CD4-positive, alpha-beta memory T cell (primary cell): ENCODE data around the gene RANBP3L. TPM values are rescaled to one million over a fixed set of nuclear protein-coding genes. Genes with fewer than 3 reads are reported as not detected.

Source experiments
- CTCF ChIA-PET: fragments of 350-600 bp; sonication (Branson Sonifier 250); formaldehyde crosslinking; loops from one replicate; lab custom pipeline; 2021; ENCODE audit warnings: inconsistent platforms; ENCODE audit not compliant: partially characterized antibody; lab: Charles Lee
- POLR2A ChIA-PET: fragments of 350-600 bp; sonication (Branson Sonifier 250); formaldehyde crosslinking; loops from one replicate; lab custom pipeline; 2021; ENCODE audit not compliant: partially characterized antibody; lab: Charles Lee
- DNase-seq, 5 donors: peaks; one replicate each; pipeline versions ENCODE4 v3.0.0 to v3.0.0-alpha.2; 2020 to 2022; ENCODE audit warnings: mixed read lengths in 1 of 5
- H3K27ac ChIP-seq: one replicate; pipeline ENCODE4 v1.7.0; 2013; ENCODE audit warnings: low read depth, low read length
- H3K27me3 ChIP-seq: 2 replicates; pipeline ENCODE4 v1.7.0; 2013; ENCODE audit warnings: mild to moderate bottlenecking, low read length, moderate library complexity; ENCODE audit not compliant: insufficient read depth
- H3K36me3 ChIP-seq: 2 replicates; pipeline ENCODE4 v1.7.0; 2013; ENCODE audit warnings: mild to moderate bottlenecking, low read length, moderate library complexity; ENCODE audit not compliant: insufficient read depth
- H3K4me1 ChIP-seq: 2 replicates; pipeline ENCODE4 v1.7.0; 2013; ENCODE audit warnings: mild to moderate bottlenecking, low read length, moderate library complexity; ENCODE audit not compliant: insufficient read depth
- H3K4me3 ChIP-seq, 2 donors: one replicate each; pipeline ENCODE4 v1.7.0; 2013; ENCODE audit warnings: low read length in 2 of 2, mild to moderate bottlenecking in 1 of 2
- H3K9me3 ChIP-seq, 2 donors: one replicate each; pipeline ENCODE4 v1.7.0; 2013; ENCODE audit warnings: low read length in 2 of 2, control low read depth in 1 of 2; ENCODE audit not compliant: control insufficient read depth in 1 of 2
- H3K27ac Mint-ChIP-seq, 7 donors: one replicate each; pipeline ENCODE4 v1.8.0; 2020 to 2021; ENCODE audit warnings: mixed read lengths in 7 of 7, mild to moderate bottlenecking in 6 of 7, inconsistent platforms in 3 of 7, moderate library complexity in 3 of 7
- H3K27me3 Mint-ChIP-seq, 2 donors: one replicate each; pipeline ENCODE4 v1.8.0; 2020 to 2021; ENCODE audit warnings: mixed read lengths in 2 of 2
- H3K36me3 Mint-ChIP-seq, 2 donors: one replicate each; pipeline ENCODE4 v1.8.0; 2020 to 2021; ENCODE audit warnings: mixed read lengths in 2 of 2, inconsistent platforms in 1 of 2, mild to moderate bottlenecking in 1 of 2
- H3K4me1 Mint-ChIP-seq, 4 donors: one replicate each; pipeline ENCODE4 v1.8.0; 2020 to 2021; ENCODE audit warnings: mixed read lengths in 4 of 4, mild to moderate bottlenecking in 1 of 4
- H3K4me3 Mint-ChIP-seq, 8 donors: one replicate each; pipeline ENCODE4 v1.8.0; 2020 to 2021; ENCODE audit warnings: mixed read lengths in 8 of 8, mild to moderate bottlenecking in 7 of 8, moderate library complexity in 6 of 8, inconsistent platforms in 3 of 8
- H3K9me3 Mint-ChIP-seq, 8 donors: one replicate each; pipeline ENCODE4 v1.8.0; 2020 to 2021; ENCODE audit warnings: mixed read lengths in 8 of 8, mild to moderate bottlenecking in 5 of 8, inconsistent platforms in 3 of 8, moderate library complexity in 1 of 8
- intact Hi-C: fragments of 100-400 bp; cut with micrococcal nuclease; formaldehyde crosslinking; loops from one replicate; pipeline ENCODE4 v1.15.1; 2023
- polyA plus RNA-seq, 2 donors: library from polyadenylated mRNA; unstranded; fragments of 300-500 nt; fragmentation: Illumina TruSeq; gene quantifications; one replicate each; pipeline ENCODE4 v1.2.3, GENCODE V29; 2021
- total RNA-seq, 2 experiments: library from RNA; stranded (reverse); gene quantifications; one replicate each; pipeline ENCODE4 v1.2.3, GENCODE V29; 2021

Gene RANBP3L
- total and polyA plus RNA-seq, 4 experiments from 2014 or later: not detected

DNA sequence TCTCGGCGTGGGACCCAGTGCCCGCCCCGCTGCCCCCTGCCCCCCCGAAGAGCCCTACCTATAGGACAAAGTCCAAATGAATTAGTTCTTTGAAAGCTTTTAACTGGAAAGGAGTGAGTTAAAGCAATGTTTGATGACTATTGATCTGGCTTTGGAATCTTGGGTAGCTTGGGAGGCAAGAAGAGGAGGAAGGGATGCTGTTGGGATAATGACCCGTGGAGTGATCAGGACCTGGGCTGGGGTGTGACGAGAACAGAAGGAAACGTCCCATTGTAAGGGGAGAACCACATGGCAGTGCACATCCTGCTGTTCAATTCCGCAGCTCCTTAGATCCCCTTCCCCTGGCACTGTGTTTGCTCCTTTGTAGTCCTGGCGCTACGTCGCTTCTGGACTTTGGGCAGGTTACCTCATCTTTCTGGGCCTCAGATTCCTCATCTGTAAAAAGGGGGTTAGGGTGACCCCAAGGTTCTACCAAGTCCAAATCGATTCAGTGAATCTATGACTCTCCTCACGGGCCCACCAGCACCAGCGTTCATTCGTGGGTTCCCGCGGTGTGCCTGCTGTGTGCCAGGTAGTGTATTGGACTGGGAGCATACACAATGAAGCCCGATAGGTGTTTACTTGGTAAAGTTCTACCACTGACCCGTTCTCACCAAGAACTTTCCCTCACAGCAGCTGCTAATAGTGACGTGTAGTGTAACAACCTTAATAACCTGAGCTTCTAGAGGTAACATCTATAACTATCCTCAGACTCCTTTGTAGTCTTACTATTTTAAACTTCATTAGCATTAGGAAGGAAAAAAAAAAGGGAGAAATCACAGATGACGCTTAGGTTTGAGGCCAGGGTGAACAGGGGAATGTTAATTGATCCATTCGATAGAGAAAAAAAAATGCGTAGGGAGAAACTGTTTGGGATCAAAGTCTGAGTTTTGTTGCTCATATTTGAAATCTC is 58.9 kb downstream of the RANBP3L start:
- Mint-ChIP-seq H3K36me3 (peaks cover 0 to 2% of the 10 kb centered on the region in 2 donors), H3K27me3 (no peaks in the 10 kb centered on the region), H3K4me3 (peak overlapping the region; percentile 85 to 95 (median 92)), H3K4me1 (peaks cover 34 to 54% (median 43%) of the 10 kb centered on the region in 4 donors), H3K9me3 (no peaks in the 10 kb centered on the region), H3K27ac (peak overlapping the region; percentile 87 to 98 (median 95))
- no peak for DNase-seq
- H3K36me3 ChIP-seq: no peaks in the 10 kb centered on the region
- POLR2A ChIA-PET: interaction anchor here (1.0 to 3.7 kb wide), 14 partner anchors 8 to 1328 kb away, joined by 3 to 48 read pairs (median 6); partner anchors contain the start of genes BRIX1, DNAJC21, LMBRD2 and NIPBL
- intact Hi-C loops: loop anchor here (1.0 to 10.0 kb wide), 6 partner anchors 92 to 1314 kb away; partner anchors contain the start of genes DNAJC21, IL7R, LMBRD2 and NIPBL
- no peaks in the 10 kb centered on the region for H3K27me3 ChIP-seq
- H3K4me1 ChIP-seq: peaks cover 22% of the 10 kb centered on the region
- H3K27ac ChIP-seq: peak overlapping the region; percentile 83
- peak overlapping the region; percentile 59 to 67 for H3K4me3 ChIP-seq
- no peaks in the 10 kb centered on the region for H3K9me3 ChIP-seq
- CTCF ChIA-PET: interaction anchor here (0.7 to 3.4 kb wide), 12 partner anchors 9 to 1313 kb away, joined by 3 to 21 read pairs (median 6); partner anchors contain the start of genes LMBRD2 and SKP2

DNA sequence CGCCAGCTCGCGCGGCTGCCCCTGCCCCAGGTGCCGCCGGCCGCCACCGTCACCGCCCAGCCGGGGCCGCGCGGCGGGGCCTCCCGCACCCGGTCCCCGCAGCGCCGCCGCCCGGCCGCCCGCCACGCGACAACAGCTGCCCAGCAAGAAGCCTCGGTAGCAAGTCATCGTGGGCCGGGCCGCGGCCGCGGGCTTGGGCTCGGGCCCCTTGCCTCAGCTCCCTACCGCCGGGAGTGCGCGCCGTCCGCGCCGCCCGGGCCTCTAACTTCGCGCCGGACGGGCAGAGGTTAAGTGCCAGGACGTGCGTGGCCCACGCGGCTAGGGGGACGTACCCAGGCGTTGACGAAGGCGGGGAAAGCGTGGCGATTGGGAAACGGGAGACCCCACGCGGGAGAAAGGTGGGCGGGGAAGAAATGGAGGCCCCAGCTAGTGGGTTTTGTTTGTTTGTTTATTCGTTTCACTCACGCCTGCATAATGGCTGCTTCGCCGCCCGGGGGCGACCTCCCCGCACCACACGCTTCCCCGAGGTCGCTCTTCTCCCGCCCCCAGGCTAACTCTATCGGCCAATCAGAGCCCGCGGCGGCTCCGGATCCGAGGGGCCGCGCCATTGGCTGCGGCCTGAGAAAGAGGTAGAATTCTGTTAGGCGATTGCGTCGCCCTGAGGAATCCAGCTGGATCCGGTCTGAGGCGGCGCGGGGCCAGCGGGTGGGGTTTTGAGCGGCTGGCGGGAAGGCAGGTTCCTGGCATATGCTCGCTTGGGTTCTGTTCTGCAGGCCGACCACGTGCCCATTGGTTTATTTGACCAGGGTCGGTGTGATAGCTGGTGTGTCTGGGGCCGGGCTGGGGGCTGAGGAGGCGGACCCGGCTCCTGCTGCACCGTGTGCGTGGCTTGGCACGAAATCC is 59.8 kb downstream of the RANBP3L start, which contains the start of gene NADK2:
TSS of gene NADK2 (minus strand) at position 295 of the 903 bp plus-strand sequence. CDS start at position 168, 127 bp downstream.
- POLR2A ChIA-PET: interaction anchor here (1.0 to 3.7 kb wide), 16 partner anchors 9 to 1327 kb away, joined by 3 to 48 read pairs (median 6); partner anchors contain the start of genes BRIX1, DNAJC21, LMBRD2 and NIPBL
- Histone ChIP-seq H3K9me3 (no peaks in the 10 kb centered on the region), H3K4me1 (peaks cover 22% of the 10 kb centered on the region), H3K27ac (peak within 1 kb of the TSS; percentile 83), H3K4me3 (peak within 1 kb of the TSS; percentile 59 to 67), H3K27me3 (no peaks in the 10 kb centered on the region), H3K36me3 (no peaks in the 10 kb centered on the region)
- H3K36me3 Mint-ChIP-seq: peaks cover 0 to 2% of the 10 kb centered on the region in 2 donors
- H3K9me3 Mint-ChIP-seq: no peaks in the 10 kb centered on the region
- intact Hi-C loops: loop anchor here (1.0 to 10.0 kb wide), 6 partner anchors 91 to 1313 kb away; partner anchors contain the start of genes DNAJC21, IL7R, LMBRD2 and NIPBL
- H3K27me3 Mint-ChIP-seq: no peaks in the 10 kb centered on the region
- peak within 1 kb of the TSS; percentile 89 to 98 (median 96) for H3K27ac Mint-ChIP-seq
- H3K4me3 Mint-ChIP-seq: peak within 1 kb of the TSS; percentile 87 to 95 (median 92)
- DNase-seq: peak; percentile 95 to 97 (median 96)
- H3K4me1 Mint-ChIP-seq: peaks cover 35 to 57% (median 45%) of the 10 kb centered on the region in 4 donors
- CTCF ChIA-PET: interaction anchor here (0.7 to 3.4 kb wide), 15 partner anchors 10 to 266 kb away, joined by 3 to 21 read pairs (median 6); partner anchors contain the start of genes LMBRD2, RANBP3L and SKP2

GRCh38 chr5:36240779-36241630 is 60.7 kb downstream of the RANBP3L start:
- peak overlapping the region; percentile 83 for H3K27ac ChIP-seq
- peaks cover 26% of the 10 kb centered on the region for H3K4me1 ChIP-seq
- peak overlapping the region; percentile 32 to 67 for H3K4me3 ChIP-seq
- peak in 1 of 5 donors; percentile 44 for DNase-seq
- Mint-ChIP-seq H3K27me3 (no peaks in the 10 kb centered on the region), H3K4me1 (peaks cover 36 to 66% (median 49%) of the 10 kb centered on the region in 4 donors), H3K9me3 (no peaks in the 10 kb centered on the region), H3K27ac (peak overlapping the region; percentile 51 to 94 (median 88)), H3K36me3 (peaks cover 0 to 2% of the 10 kb centered on the region in 2 donors), H3K4me3 (peak overlapping the region; percentile 78 to 87 (median 84))
- ChIA-PET POLR2A (interaction anchor here (1.0 to 3.7 kb wide), 13 partner anchors 10 to 1326 kb away, joined by 3 to 48 read pairs (median 6); partner anchors contain the start of genes BRIX1, DNAJC21, LMBRD2 and NIPBL), CTCF (interaction anchor here (0.7 to 3.4 kb wide), 14 partner anchors 10 to 267 kb away, joined by 3 to 21 read pairs (median 6); partner anchors contain the start of genes LMBRD2, RANBP3L and SKP2)
- no peaks in the 10 kb centered on the region for H3K36me3 ChIP-seq
- intact Hi-C loops: loop anchor here (5.0 to 10.0 kb wide), 2 partner anchors 386 to 1131 kb away; partner anchors contain the start of genes IL7R and NUP155
- no peaks in the 10 kb centered on the region for H3K27me3 ChIP-seq
- no peaks in the 10 kb centered on the region for H3K9me3 ChIP-seq

DNA sequence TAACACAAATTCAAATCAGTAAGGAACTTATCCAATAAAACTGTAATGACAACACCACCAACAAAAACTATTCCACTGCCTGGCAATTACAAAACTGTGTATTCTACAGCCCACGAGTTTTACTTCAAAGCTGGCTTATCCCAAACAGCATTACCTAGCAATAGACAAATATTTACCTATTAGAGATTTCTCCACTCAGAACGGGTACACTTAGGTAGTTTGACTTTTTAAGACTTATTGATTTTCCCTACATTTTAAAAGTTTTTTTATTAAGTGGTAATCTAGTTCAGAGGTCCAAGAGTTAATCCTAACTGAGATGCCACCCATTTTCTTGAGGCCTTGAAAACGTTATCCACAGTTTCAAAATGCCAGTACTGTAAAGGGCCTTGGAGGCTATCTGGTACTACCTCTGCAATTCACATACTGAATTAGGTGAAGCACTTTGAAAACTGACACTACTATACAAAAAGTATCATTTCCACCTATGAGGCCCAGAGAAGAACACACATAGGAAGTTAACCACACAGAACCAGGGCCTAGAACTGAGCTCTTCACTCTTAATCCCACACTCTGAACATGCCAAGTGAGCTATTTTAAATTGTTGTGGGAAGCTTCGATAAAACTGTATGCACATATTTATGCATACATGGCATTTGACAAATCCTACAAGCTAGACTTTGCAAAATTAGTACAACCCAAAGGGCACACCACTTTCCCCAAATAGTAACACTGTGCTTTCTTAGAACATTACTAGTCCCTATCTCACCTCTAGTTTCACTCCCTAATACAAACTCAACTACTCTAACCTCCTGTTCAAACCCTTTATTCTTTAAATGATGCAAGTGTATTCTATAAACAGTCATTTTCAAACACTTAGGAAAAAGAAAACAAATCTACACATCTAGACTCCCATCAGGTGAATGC is 62.1 kb downstream of the RANBP3L start:
- peak overlapping the region; percentile 51 to 94 (median 85) for H3K27ac Mint-ChIP-seq
- Histone ChIP-seq H3K4me1 (peaks cover 26% of the 10 kb centered on the region), H3K9me3 (no peaks in the 10 kb centered on the region), H3K27me3 (no peaks in the 10 kb centered on the region), H3K27ac (no peak overlapping the region), H3K36me3 (no peaks in the 10 kb centered on the region), H3K4me3 (no peak overlapping the region)
- H3K27me3 Mint-ChIP-seq: no peaks in the 10 kb centered on the region
- intact Hi-C loops: loop anchor here (5.0 to 10.0 kb wide), 2 partner anchors 385 to 1133 kb away; partner anchors contain the start of genes IL7R and NUP155
- peaks cover 36 to 66% (median 49%) of the 10 kb centered on the region in 4 donors for H3K4me1 Mint-ChIP-seq
- H3K4me3 Mint-ChIP-seq: peak overlapping the region; percentile 52 to 87 (median 82)
- H3K36me3 Mint-ChIP-seq: peaks cover 0 to 2% of the 10 kb centered on the region in 2 donors
- ChIA-PET CTCF (interaction anchor here (3.4 kb wide), 1 partner anchor 9 kb away, joined by 15 read pairs; no protein-coding TSS in a partner anchor), POLR2A (interaction anchor here (0.9 to 3.7 kb wide), 2 partner anchors 20 to 87 kb away, joined by 3 to 48 read pairs; partner anchors contain the start of genes LMBRD2 and SKP2)
- peak in 1 of 5 donors; percentile 4 for DNase-seq
- H3K9me3 Mint-ChIP-seq: no peaks in the 10 kb centered on the region
